Activated CD4-positive, alpha-beta T cell treated with anti-CD3 and anti-CD28 coated beads, Interleukin-2, amount 50 U/mL, for 16 hours (primary cell): Measurements from ENCODE around the gene RCAN3.
"Not testable (repeated sequence)": the region's sequence is repeated elsewhere in the genome, so short reads cannot be mapped to it uniquely, and the experiment has no call there.

Source experiments
- DNase-seq: peaks from one replicate; pipeline ENCODE4 v3.0.0-alpha.2; 2020

RCAN3 gene

GRCh38 chr1:24486331-24487065, 16.1 kb upstream of the RCAN3 start:
- no peak for DNase-seq

DNA sequence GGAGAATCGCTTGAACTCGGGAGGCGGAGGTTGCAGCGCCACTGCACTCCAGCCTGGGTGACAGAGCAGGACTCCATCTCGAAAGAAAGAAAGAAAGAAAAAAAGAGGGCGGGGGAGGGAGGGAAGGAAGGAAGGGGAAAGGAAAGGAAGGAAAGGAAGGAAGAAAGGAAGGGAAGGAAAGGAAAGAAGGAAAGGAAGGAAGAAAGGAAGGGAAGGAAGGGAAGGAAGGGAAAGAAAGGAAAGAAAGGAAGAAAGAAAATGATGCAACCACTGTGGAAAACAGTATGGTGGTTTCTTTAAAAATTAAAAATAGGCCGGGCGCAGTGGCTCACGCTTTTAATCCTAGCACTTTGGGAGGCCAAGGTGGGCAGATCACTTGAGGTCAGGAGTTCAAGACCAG, 15.2 kb upstream of the RCAN3 start:
- DNase-seq: no peak

GRCh38 chr1:24488159-24488558, 14.5 kb upstream of the RCAN3 start:
- DNase-seq: peak; percentile 53

DNA sequence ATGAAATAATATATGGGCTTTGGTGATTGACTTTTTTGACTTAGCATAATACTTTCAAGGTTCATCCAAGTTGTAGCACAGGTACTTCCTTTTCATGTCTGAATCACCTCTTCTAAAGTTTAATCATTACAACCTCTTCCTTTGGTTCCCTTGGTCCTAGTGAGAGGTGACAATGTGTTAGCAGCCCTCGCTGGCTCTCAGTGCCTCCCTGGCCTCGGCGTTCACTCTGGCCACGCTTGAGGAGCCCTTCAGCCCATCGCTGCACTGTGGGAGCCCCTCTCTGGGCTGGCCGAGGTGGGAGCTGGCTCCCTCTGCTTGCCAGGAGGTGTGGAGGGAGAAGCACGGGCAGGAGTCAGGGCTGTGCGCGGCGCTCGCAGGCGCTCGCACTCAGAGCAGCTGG, 13.0 kb upstream of the RCAN3 start:
- DNase-seq: no peak

- DNase-seq: no peak
Observed at GRCh38 chr1:24490101-24490781, 12.4 kb upstream of the RCAN3 start.

DNA sequence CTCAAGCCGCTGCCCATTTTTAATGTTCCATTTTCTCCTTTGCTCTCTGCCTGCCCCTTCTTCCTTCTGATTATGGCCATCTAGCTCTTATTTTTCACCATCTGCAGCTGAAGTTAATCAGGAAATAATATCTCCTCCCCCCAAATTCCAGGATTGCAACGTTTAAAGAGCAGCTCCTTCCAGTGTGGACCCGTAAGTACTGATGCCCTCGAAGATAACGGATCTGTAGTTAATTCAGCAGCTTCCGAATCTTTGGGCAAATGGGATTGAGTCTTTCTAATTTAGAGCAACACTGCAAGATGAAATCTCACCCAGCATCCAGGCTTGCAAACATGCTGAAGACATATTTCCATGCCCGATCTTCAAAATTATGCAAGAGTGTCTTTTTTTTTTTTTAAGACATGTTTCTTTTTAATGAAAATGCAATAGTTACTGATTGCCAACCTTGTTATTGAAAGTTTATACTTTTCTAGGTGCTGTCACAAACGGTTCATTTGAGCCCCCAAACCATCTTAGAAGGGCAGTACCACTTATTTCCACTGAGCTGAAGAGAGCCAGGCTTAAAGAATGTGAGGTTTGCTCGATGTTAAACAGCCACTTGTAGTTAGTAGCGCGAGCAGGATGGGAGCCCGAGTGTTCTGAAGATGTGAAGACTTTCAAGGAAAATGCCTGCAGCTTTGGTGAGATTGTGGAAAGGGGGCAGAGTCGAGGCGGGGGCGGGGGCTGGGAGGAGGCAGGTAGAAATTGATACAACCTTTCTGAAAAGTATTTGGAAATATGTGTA, 10.9 kb upstream of the RCAN3 start:
- DNase-seq: no peak

DNA sequence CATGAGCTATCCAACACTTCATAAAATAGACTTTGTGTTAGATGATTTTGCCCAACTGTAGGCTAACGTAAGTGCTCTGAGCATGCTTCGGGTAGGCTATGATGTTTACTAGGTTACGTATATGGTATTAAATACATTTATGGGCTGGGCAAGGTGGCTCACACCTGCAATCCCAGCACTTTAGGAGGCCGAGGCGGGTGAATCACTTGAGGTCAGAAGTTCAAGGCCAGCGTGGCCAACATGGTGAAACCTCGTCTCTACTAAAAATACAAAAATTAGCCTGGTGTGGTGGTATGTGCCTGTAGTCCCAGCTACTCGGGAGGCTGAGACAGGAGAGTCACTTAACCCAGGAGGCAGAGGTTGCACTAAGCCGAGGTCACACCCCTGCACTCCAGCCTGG, 9.7 kb upstream of the RCAN3 start:
- not testable (repeated sequence) for DNase-seq

- no peak for DNase-seq
Observed at GRCh38 chr1:24493785-24494184, 8.9 kb upstream of the RCAN3 start.

- no peak for DNase-seq
Observed at GRCh38 chr1:24498589-24498988, 4.0 kb upstream of the RCAN3 start.

- no peak for DNase-seq
Observed at GRCh38 chr1:24500448-24501048, 2.1 kb upstream of the RCAN3 start.

DNA sequence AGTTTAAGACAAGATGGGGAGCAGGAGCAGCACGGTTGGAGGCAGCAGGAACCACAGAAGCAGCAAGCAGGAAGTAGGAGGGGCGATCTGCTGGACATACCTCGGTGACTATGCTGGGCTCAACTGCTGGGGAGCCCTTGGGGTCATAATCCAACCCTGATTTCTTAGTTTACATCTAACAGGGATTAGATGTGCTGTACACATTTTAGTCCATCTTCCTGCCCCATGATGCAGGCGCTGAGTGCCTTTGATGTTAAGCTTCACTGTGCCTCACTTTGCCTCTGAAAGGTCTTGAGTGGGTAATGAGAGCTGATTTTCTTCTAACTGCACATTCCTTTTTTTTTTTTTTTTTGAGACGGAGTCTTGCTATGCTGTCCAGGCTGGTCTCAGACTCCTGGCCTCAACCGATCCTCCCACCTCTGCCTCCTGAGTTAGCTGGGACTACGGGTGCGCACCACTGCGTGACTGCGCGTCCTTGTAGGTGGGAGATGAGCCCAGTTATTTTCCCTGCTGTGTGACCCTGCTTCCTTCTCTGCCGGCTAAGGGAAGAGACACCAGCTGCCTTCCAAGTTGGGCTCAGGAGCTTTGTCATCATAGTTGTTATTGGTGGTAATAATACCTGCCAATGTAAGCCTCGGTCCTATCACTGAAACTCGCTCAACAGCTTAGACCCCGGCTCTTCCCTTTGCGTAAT, 1.1 kb upstream of the RCAN3 start:
- DNase-seq: peak; percentile 66

DNA sequence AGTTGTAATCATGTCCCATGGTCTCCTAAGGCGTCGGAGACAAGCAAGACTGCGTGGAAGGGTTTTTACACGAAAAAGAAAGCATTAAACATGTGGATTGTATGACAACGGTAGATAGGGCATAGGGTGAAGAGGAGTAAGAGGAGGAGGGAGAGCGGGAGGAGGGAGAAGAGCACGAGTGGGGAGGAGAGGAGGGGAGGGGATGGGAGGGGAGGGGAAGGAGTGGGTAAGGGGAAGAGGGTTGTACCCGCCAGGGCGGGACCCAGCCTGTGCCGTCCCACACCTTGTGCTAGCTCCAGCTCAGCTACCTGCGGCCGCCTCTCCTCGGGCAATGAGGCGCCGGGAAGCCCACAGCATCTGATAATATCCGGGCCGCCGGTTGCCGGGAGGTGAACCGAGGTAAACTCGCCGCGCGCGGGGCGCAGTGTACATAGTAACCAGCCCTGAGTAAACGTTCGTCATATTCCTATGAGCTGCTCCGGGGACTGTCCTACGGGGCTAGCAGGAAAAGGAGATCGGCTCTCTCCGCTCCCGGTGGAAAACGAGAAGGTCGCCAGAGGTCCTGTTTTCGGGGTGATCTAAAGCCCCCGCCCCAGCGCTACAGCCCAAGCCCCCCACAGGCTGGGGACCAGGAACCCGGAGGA, 449 bp upstream of the RCAN3 start:
- peak; percentile 69 for DNase-seq

DNA sequence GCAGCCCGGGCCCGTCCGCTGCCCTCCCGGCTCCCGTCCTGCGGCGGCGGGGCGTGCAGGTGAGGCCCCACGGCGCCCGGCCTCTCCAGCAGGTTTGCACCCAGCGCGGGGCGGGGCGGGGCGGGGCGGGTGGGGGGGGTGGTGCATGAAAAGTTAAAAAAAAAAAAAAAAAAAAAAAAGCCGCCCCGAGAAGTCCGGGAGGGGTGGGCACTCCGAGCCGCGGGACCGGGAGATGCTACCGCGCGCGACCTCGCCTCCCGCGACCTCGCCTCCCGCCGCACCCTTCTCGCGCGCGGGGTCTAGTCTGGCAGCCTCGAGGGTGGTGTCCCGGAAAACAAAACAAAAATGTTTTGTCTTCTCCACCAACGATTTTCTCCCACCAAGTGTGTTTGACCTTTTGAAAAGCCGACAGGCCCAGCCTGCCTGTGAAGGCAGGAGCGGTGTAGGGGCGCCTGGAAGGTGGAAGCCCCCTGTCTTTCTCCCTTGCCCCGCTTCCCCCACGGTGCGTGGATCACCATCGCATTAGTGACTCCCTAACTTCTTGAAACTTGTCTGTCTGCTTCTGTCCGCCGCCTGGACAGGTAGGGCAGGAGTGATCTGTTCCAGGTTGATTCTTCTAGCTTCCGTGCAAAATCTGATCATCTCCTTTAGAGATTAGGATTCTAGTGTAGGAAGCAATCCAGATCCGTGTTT, 569 bp downstream of the RCAN3 start:
- DNase-seq: no peak

- DNase-seq: no peak
Observed at GRCh38 chr1:24503870-24504523, 1.4 kb downstream of the RCAN3 start.

DNA sequence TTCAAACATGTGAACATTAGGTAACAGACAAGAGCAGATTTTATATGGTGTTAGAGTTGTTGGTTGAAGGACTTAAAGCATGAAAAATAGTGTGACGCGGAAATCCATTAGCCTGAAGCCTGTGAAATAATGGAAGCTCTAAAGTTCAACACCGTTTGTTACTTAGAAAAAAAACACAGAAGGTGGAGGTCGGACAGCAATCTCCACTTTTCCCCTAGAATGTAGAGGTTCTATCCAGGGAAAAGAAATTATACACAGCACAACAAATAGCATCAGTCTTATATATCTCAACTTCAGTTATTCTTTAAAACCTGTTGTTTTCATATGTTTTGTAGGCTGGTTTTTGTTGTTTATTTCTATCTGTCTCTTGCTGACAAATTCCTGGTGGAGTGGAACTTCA, 1.9 kb downstream of the RCAN3 start:
- no peak for DNase-seq

- DNase-seq: no peak
Observed at GRCh38 chr1:24505816-24506215, 3.2 kb downstream of the RCAN3 start.

DNA sequence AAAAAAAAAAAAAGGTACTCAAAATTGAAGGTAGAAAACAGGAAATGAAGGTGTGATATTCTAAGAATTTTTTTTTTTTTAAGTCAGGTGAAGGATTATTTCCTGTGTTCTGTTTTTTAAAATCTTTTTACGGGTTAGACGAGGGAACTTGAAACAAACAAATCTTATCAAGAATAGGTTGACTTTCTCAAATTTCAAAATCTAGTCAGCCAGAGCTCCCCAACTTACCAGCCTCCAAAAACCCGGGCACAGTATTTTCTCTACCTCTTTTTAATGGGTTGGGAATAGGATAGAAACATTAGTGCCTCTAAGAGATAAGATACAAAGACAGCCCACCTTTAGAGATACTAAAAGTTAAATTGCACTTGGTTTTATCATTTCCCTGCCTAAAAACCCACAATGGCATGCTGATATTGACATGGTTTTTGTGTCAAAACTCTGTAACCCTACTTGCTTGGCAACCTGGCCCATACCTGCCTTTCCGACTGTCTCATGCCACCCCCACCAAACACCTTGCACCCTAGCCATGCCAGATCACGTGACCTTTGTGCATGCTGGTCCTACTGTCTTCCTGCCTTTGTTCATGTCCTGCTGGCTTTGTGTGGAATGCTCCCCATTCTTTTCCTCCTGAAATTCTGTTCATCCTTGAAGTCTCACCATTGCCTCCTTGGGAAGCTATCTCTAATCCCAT, 4.2 kb downstream of the RCAN3 start:
- no peak for DNase-seq

DNA sequence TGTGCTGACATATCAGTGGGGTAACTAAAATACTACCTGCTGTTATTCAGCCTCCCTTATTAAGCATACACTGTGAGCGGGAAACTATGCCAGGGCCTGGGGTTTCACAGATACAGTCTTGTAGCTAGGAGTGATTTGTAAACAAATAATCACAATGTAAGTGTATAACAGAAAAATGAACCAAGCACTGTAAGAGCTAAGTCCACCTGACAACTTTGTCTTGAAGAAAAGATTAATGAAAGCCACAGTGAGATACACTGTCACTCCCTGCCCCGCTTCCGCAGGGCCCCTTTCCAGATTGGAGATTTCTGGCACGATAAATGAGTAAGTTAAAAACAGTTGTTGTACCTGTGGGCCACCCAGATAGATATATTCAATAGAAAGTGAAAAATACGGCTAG, 4.8 kb downstream of the RCAN3 start:
- DNase-seq: no peak

DNA sequence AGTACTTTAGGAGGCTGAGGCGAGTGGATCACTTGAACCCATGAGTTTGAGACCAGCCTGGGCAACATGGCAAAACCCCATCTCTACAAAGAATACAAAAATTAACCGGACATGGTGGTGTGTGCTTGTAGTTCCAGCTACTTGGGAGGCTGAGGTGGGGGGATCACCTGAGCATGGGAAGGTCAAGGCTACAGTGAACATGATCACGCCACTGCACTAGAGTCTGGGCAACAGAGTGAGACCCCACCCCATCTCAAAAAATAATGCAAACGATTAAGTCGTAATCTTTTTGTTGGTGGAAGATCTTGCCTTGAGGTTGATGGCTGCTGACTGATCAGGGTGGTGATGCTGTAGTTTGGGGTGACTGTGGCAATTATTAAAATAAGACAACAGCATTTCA, 6.3 kb downstream of the RCAN3 start:
- no peak for DNase-seq

DNA sequence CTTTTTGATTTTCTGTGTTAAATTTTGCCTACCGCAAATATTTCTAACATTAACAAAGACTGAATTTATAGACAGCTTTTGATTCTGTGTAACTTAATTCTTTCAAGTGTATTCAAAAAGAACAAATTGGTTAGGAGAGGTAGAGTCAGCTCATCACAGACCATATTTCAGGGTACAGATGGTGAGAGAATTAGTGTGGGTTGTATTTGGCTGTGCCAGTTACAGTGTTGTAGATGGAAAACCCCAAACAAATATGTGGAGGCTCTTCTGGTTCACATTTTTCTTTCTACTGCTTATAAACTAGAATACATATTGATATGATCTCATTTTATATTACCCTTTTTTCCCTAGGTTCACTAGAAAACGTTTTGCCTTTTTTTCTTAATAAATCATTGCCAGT, 11.1 kb downstream of the RCAN3 start:
- DNase-seq: no peak

DNA sequence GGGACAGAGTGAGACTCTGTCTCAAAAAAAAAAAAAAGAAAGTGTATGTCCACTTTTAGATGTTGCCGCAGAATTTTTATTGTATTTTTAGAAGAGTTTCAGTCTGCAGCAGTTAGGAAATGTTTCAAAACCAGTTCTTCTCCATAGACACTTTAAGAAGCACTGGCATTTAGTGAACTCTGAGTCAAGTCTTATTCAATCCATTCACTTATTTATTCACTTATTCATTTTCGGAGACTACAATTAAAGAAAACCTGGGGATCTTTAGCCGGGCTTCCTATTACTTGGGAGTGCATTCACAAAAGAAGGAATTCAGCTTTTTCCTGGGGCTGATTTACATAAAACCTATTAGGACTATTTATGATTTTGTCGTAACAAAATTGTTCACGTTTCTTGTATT, 12.3 kb downstream of the RCAN3 start:
- no peak for DNase-seq
